Lower leg skin (tissue), 4 donors: ENCODE results near the gene ZNF236. TPM values are rescaled to one million over a fixed set of nuclear protein-coding genes. Genes with fewer than 3 reads are reported as not detected.

ENCODE experiments used
- DNase-seq, 2 donors: peaks; one replicate each; pipeline ENCODE4 v3.0.0-alpha.2; 2019; ENCODE audit warnings: low spot score in 2 of 2
- H3K4me3 ChIP-seq: fragments of 200-600 bp; sonication (generic); 2 replicates; pipeline ENCODE4 v1.5.1; 2017; ENCODE audit warnings: mild to moderate bottlenecking, low read depth; ENCODE audit not compliant: poor library complexity, severe bottlenecking
- POLR2A ChIP-seq, 2 donors: fragments of 450-650 bp; IDR thresholded peaks; one replicate each; pipeline ENCODE4 v1.6.1; 2016 to 2017; ENCODE audit warnings: antibody characterized with exemption in 2 of 2, mild to moderate bottlenecking in 1 of 2, moderate library complexity in 1 of 2
- WGBS, 2 donors: methylation state at CpG; one replicate each; pipeline ENCODE4 v1.1.5; 2018; 5-methylcytosine and 5-hydroxymethylcytosine counted together
- intact Hi-C: fragments of 100-400 bp; cut with DNase I; formaldehyde crosslinking; loops from one replicate; pipeline ENCODE4 v1.15.0; 2023; ENCODE audit warnings: low total_unique reads
- total RNA-seq, 4 donors: library from RNA; depleted of rRNA; stranded (reverse); fragments of >200 nt; gene quantifications; one replicate each; pipeline ENCODE4 v1.1.0, GENCODE V29; 2016
- TF ChIP-seq, protein P1 (sequence below), 3 donors: fragments of 450-650 bp; IDR thresholded peaks; one replicate each; pipeline ENCODE4 v1.5.1; 2016; ENCODE audit warnings: antibody characterized with exemption in 3 of 3, mild to moderate bottlenecking in 3 of 3, moderate library complexity in 2 of 3

ZNF236 gene
- total RNA-seq, 4 donors from 2014 or later = 8.9 to 15.2 (median 11.8) TPM

DNA sequence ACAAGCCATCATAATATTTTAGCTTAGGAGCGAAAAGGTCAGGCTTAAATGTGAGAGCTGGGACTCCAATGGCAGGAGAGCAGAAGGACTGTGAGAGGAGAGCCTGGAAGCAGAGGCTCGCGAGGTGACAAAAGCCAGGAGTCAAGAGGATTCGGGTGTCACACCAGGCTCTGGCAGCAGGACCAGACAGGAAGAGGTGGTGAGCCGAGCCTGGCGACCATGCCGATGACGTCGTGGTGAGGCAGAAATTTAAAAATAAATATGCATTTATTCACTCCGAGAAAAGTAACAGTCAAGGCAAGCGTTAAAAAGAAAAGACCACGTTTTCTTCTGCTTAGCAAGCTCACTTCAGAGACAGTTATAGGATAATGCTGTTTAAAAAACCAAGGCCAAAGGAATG, 31.3 kb upstream of the ZNF236 start:
- no peak for TF ChIP-seq POLR2A (IDR thresholded peaks at IDR 0.05)
- TF ChIP-seq, protein P1, sequence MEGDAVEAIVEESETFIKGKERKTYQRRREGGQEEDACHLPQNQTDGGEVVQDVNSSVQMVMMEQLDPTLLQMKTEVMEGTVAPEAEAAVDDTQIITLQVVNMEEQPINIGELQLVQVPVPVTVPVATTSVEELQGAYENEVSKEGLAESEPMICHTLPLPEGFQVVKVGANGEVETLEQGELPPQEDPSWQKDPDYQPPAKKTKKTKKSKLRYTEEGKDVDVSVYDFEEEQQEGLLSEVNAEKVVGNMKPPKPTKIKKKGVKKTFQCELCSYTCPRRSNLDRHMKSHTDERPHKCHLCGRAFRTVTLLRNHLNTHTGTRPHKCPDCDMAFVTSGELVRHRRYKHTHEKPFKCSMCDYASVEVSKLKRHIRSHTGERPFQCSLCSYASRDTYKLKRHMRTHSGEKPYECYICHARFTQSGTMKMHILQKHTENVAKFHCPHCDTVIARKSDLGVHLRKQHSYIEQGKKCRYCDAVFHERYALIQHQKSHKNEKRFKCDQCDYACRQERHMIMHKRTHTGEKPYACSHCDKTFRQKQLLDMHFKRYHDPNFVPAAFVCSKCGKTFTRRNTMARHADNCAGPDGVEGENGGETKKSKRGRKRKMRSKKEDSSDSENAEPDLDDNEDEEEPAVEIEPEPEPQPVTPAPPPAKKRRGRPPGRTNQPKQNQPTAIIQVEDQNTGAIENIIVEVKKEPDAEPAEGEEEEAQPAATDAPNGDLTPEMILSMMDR (IDR thresholded peaks at IDR 0.05) = no peak
- WGBS, 2 donors = 90 to 94% methylated on average over 12 of the region's 12 CpGs
- intact Hi-C loops = no loop called here
- no peak overlapping the region for H3K4me3 ChIP-seq
- DNase-seq = peak in 1 of 2 donors; percentile 57

DNA sequence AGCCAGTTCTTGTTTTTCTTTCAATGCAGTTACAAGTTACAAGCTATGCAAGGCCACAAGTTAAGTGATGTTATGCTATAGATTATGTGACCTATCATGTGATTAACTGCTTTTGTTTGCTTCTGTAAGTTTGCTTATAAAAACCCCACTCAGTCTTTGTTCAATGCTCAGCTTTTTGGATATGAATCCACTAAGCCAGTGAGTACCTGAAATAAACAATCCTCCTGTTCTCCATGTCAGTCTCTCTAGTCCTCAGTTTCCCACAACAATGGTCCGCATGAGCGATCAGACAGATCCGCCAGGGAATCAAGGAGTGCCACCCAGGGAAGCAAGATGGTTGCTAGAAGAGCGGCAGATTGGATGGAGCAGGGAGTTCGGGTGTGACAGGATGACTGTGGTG, 30.7 kb upstream of the ZNF236 start:
- WGBS, 2 donors = 89 to 91% methylated on average over 5 of the region's 5 CpGs
- DNase-seq = peak in 1 of 2 donors; percentile 70
- no peak overlapping the region for H3K4me3 ChIP-seq
- no peak for TF ChIP-seq POLR2A (IDR thresholded peaks at IDR 0.05)
- TF ChIP-seq, protein P1 (IDR thresholded peaks at IDR 0.05) = no peak
- intact Hi-C loops = no loop called here

DNA sequence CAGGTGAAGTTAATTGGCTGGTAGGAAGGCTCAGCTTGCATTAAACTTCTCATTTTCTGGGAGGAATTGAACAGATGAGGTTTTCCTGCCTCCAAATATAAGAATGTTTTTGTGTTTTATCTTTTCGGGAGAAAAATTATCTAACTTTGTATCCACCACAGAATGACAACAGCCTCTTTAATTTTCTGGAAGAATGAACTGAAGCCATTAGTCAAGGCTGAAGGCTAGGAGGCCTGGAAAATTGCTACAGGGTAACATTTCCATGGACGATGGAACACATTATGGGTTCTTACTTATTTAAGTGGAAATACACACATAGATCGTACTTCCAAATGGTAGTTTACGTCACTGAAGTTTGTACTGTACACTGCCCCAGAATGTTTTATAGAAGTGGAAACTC, 28.0 kb upstream of the ZNF236 start:
- DNase-seq = no peak
- intact Hi-C loops = no loop called here
- no peak overlapping the region for H3K4me3 ChIP-seq
- TF ChIP-seq, protein P1 (IDR thresholded peaks at IDR 0.05) = no peak
- TF ChIP-seq POLR2A (IDR thresholded peaks at IDR 0.05) = no peak
- 81 to 82% methylated on average over 4 of the region's 4 CpGs for WGBS, 2 donors

DNA sequence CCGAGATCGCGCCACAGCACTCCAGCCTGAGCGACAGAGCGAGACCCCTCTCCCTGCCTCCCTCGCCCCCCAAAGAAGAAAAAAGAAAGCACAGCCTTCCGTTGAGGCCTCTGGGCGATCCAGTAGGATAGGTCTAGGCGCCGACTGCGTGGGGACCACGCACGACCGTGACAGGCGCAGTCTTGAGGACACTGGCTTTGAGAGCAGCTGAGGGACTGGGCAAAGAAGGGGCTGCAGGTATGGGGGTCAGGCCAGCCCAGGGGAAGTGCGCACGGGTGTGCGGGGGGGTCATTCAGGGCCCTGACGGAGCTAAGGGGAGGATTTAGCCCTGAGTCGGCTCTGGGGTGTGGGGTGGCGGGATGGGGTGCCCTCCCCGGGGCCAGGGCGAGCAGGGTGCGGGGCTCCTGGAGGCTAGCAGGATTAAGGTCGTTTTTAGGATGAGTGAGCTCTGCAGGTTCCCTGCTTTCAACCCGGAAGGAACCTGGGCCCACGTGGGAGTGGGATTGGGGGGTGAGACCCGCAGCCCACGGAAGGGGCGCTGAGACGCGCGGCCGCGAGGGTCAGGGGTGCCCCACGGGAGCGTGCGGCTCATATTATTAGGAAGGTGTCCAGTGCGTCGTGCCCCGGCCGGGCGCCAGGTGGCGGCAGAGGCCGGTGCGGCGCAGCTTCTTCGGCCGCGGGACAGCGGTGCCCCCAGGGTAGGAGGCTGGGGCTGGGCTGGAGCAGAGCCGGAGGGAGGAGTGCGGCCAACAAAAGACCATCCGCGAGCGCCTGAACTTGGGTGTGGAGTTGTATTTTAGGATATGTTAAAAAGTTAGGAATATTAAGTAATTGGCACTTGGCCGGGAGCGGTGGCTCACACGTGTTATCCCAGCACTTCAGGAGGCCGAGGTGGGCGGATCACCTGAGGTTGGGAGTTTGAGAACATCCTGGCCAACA, 20.5 kb upstream of the ZNF236 start:
- DNase-seq = peak in 1 of 2 donors; percentile 91
- WGBS, 2 donors = 35 to 36% methylated on average over 37 to 50 of the region's 61 CpGs

DNA sequence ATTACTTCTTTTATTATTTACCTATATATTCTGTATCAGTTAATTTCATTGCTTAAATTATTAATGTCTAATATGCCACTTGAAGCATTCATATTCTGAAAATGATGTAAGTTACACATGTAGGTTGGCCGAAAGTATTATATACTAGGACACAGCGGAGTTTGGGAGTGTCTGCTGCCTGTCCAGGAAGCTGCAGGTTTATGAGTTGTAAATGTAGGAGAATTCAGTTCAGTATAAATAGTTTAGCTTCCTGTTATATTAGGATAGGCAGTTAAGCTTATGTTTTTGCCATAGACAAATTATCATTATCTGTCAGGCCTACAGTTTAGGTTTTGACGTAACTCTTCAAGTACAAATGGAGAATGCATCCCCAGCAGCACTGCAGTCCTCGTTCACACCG, 18.9 kb upstream of the ZNF236 start:
- DNase-seq = no peak
- 43 to 45% methylated on average over 5 of the region's 5 CpGs for WGBS, 2 donors
- TF ChIP-seq, protein P1 (IDR thresholded peaks at IDR 0.05) = no peak
- TF ChIP-seq POLR2A (IDR thresholded peaks at IDR 0.05) = no peak
- intact Hi-C loops = loop anchor here (10.0 kb wide), 1 partner anchor 181 kb away; no protein-coding TSS in a partner anchor
- H3K4me3 ChIP-seq = no peak overlapping the region

More for the DNA sequence above, 20.5 kb upstream of the ZNF236 start:
- TF ChIP-seq, protein P1 (IDR thresholded peaks at IDR 0.05) = peak in 1 of 3 donors; percentile 51
- TF ChIP-seq POLR2A (IDR thresholded peaks at IDR 0.05) = no peak
- intact Hi-C loops = loop anchor here (10.0 kb wide), 1 partner anchor 183 kb away; no protein-coding TSS in a partner anchor
- no peak overlapping the region for H3K4me3 ChIP-seq
